H9 (cell line): ENCODE data around the gene SF1. TPM values are rescaled to one million over a fixed set of nuclear protein-coding genes. Genes with fewer than 3 reads are reported as not detected.

Source experiments
- DNase-seq: peaks from one replicate; pipeline ENCODE4 v3.0.0-alpha.2; 2017
- H2AFZ ChIP-seq: one replicate; pipeline ENCODE4 v1.6.1; 2013; ENCODE audit warnings: mild to moderate bottlenecking, low read length, control low read depth, moderate library complexity
- H2AK5ac ChIP-seq: 2 replicates; pipeline ENCODE4 v1.6.1; 2013; ENCODE audit warnings: low read length, control low read depth, mixed read lengths; ENCODE audit not compliant: insufficient read length
- H2BK120ac ChIP-seq: one replicate; pipeline ENCODE4 v1.6.1; 2013; ENCODE audit warnings: low read depth, mild to moderate bottlenecking, low read length, control low read depth, inconsistent platforms; ENCODE audit not compliant: poor library complexity, severe bottlenecking
- H2BK12ac ChIP-seq: 2 replicates; pipeline ENCODE4 v1.6.1; 2013; ENCODE audit warnings: low read length, control low read depth, mixed read lengths, low read depth; ENCODE audit not compliant: insufficient read length
- H2BK15ac ChIP-seq: 2 replicates; pipeline ENCODE4 v1.6.1; 2013; ENCODE audit warnings: low read depth, low read length, control low read depth
- H2BK20ac ChIP-seq: one replicate; pipeline ENCODE4 v1.6.1; 2013; ENCODE audit warnings: low read depth, mild to moderate bottlenecking, low read length, control low read depth, inconsistent platforms; ENCODE audit not compliant: poor library complexity, severe bottlenecking
- H2BK5ac ChIP-seq: 2 replicates; pipeline ENCODE4 v1.6.1; 2013; ENCODE audit warnings: low read length, control low read depth, mixed read lengths; ENCODE audit not compliant: insufficient read length
- H3K14ac ChIP-seq: 2 replicates; pipeline ENCODE4 v1.6.1; 2013; ENCODE audit warnings: low read length, control low read depth; ENCODE audit not compliant: insufficient read depth
- H3K18ac ChIP-seq: 2 replicates; pipeline ENCODE4 v1.6.1; 2013; ENCODE audit warnings: low read depth, mild to moderate bottlenecking, mixed read lengths, low read length, control low read depth; ENCODE audit not compliant: insufficient read length
- H3K23ac ChIP-seq: 2 replicates; pipeline ENCODE4 v1.6.1; 2013; ENCODE audit warnings: low read length, control low read depth, mixed read lengths, low read depth; ENCODE audit not compliant: insufficient read length
- H3K23me2 ChIP-seq: 2 replicates; pipeline ENCODE4 v1.6.1; 2013; ENCODE audit warnings: low read depth, mild to moderate bottlenecking, mixed read lengths, low read length, control low read depth; ENCODE audit not compliant: insufficient read length, poor library complexity, severe bottlenecking
- H3K27ac ChIP-seq: 2 replicates; pipeline ENCODE4 v1.5.1; 2013; ENCODE audit warnings: low read length, control low read depth, mixed read lengths, low read depth; ENCODE audit not compliant: insufficient read length
- H3K27me3 ChIP-seq: 2 replicates; pipeline ENCODE4 v1.6.1; 2013; ENCODE audit warnings: low read length, control low read depth, inconsistent platforms; ENCODE audit not compliant: insufficient read depth
- H3K4ac ChIP-seq: 2 replicates; pipeline ENCODE4 v1.6.1; 2013; ENCODE audit warnings: low read depth, mild to moderate bottlenecking, control low read depth, inconsistent platforms, low read length, moderate library complexity
- H3K4me1 ChIP-seq: 2 replicates; pipeline ENCODE4 v1.6.1; 2013; ENCODE audit warnings: low read length, control low read depth, inconsistent platforms; ENCODE audit not compliant: insufficient read depth
- H3K4me2 ChIP-seq: 2 replicates; pipeline ENCODE4 v1.6.1; 2013; ENCODE audit warnings: low read length, control low read depth, mixed read lengths; ENCODE audit not compliant: insufficient read length, insufficient read depth
- H3K56ac ChIP-seq: 2 replicates; pipeline ENCODE4 v1.6.1; 2013; ENCODE audit warnings: low read depth, mild to moderate bottlenecking, mixed read lengths, low read length, control low read depth; ENCODE audit not compliant: insufficient read length
- H3K79me1 ChIP-seq: 2 replicates; pipeline ENCODE4 v1.6.1; 2013; ENCODE audit warnings: low read depth, mild to moderate bottlenecking, moderate library complexity, low read length, control low read depth, inconsistent platforms; ENCODE audit not compliant: insufficient read depth, poor library complexity, severe bottlenecking
- H3K79me2 ChIP-seq: 2 replicates; pipeline ENCODE4 v1.6.1; 2013; ENCODE audit warnings: low read length, control low read depth, inconsistent platforms; ENCODE audit not compliant: insufficient read depth
- H3K9ac ChIP-seq: 2 replicates; pipeline ENCODE4 v1.6.1; 2013; ENCODE audit warnings: low read length, control low read depth, mixed read lengths; ENCODE audit not compliant: insufficient read length; ENCODE audit errors: extremely low read depth
- H3K9me3 ChIP-seq: one replicate; pipeline ENCODE4 v1.6.1; 2013; ENCODE audit warnings: low read depth, low read length, inconsistent platforms; ENCODE audit not compliant: control insufficient read depth
- H3T11ph ChIP-seq: one replicate; pipeline ENCODE4 v1.6.1; 2013; ENCODE audit warnings: mild to moderate bottlenecking, low read length, control low read depth, inconsistent platforms
- H4K20me1 ChIP-seq: one replicate; pipeline ENCODE4 v1.6.1; 2013; ENCODE audit not compliant: control insufficient read depth, insufficient read length, insufficient read depth
- H4K5ac ChIP-seq: 2 replicates; pipeline ENCODE4 v1.6.1; 2013; ENCODE audit warnings: low read depth, mild to moderate bottlenecking, mixed read lengths, low read length, control low read depth; ENCODE audit not compliant: insufficient read length
- H4K8ac ChIP-seq: replicated peaks from 2 replicates; pipeline ENCODE4 v1.6.1; 2013; ENCODE audit warnings: low read length, control low read depth, mixed read lengths, low read depth; ENCODE audit not compliant: insufficient read length
- H4K91ac ChIP-seq: 2 replicates; pipeline ENCODE4 v1.6.1; 2013; ENCODE audit warnings: low read depth, mild to moderate bottlenecking, moderate library complexity, mixed read lengths, low read length, control low read depth; ENCODE audit not compliant: insufficient read length
- H3K27ac Mint-ChIP-seq, 3 experiments: 2 replicates in 2 of 3; 3 replicates in 1 of 3; pipeline ENCODE4 v1.8.0; 2020 to 2021; ENCODE audit warnings: mixed read lengths in 3 of 3, mild to moderate bottlenecking in 1 of 3, moderate library complexity in 1 of 3
- H3K27me3 Mint-ChIP-seq: 2 replicates; pipeline ENCODE4 v1.8.0; 2021; ENCODE audit warnings: low read depth, mild to moderate bottlenecking, moderate library complexity, mixed read lengths
- H3K36me3 Mint-ChIP-seq, 3 experiments: 2 replicates in 2 of 3; 3 replicates in 1 of 3; pipeline ENCODE4 v1.8.0; 2020 to 2021; ENCODE audit warnings: low read depth in 3 of 3, mixed read lengths in 3 of 3; ENCODE audit not compliant: insufficient read depth in 1 of 3
- H3K4me1 Mint-ChIP-seq, 2 experiments: 2 replicates each; pipeline ENCODE4 v1.8.0; 2020; ENCODE audit warnings: mixed read lengths in 2 of 2
- H3K4me3 Mint-ChIP-seq, 2 experiments: 2 replicates in 1 of 2; 3 replicates in 1 of 2; pipeline ENCODE4 v1.8.0; 2020 to 2021; ENCODE audit warnings: mild to moderate bottlenecking in 2 of 2, mixed read lengths in 2 of 2, moderate library complexity in 1 of 2
- H3K9me3 Mint-ChIP-seq, 2 experiments: 2 replicates in 1 of 2; 3 replicates in 1 of 2; pipeline ENCODE4 v1.8.0; 2020; ENCODE audit warnings: mild to moderate bottlenecking in 2 of 2, mixed read lengths in 2 of 2, moderate library complexity in 1 of 2
- WGBS: extraction: QIAGEN DNeasy Blood & Tissue Kit; methylation state at CpG from one replicate; pipeline ENCODE4 v1.1.7; 2013; ENCODE audit warnings: missing lambda C conversion rate, low lambda C conversion rate, mixed read lengths; ENCODE audit not compliant: insufficient read length; ENCODE audit errors: extremely low coverage; 5-methylcytosine and 5-hydroxymethylcytosine counted together
- total RNA-seq: library from RNA; stranded (reverse); gene quantifications from 2 replicates; pipeline ENCODE4 v1.2.1, GENCODE V29; 2021
- TF ChIP-seq, protein P1 (sequence below): fragments of 200-600 bp; sonication (generic); conservative IDR thresholded peaks from 3 replicates; pipeline ENCODE4 v1.8.0; 2021; ENCODE audit warnings: antibody characterized with exemption, mild to moderate bottlenecking

The SF1 gene
- total RNA-seq, 1 experiment from 2014 or later = 528 TPM

- no peak overlapping the region for H3K56ac ChIP-seq
- TF ChIP-seq, protein P1, sequence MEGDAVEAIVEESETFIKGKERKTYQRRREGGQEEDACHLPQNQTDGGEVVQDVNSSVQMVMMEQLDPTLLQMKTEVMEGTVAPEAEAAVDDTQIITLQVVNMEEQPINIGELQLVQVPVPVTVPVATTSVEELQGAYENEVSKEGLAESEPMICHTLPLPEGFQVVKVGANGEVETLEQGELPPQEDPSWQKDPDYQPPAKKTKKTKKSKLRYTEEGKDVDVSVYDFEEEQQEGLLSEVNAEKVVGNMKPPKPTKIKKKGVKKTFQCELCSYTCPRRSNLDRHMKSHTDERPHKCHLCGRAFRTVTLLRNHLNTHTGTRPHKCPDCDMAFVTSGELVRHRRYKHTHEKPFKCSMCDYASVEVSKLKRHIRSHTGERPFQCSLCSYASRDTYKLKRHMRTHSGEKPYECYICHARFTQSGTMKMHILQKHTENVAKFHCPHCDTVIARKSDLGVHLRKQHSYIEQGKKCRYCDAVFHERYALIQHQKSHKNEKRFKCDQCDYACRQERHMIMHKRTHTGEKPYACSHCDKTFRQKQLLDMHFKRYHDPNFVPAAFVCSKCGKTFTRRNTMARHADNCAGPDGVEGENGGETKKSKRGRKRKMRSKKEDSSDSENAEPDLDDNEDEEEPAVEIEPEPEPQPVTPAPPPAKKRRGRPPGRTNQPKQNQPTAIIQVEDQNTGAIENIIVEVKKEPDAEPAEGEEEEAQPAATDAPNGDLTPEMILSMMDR = no peak
- H3K27ac Mint-ChIP-seq = no peak overlapping the region
- H2BK12ac ChIP-seq = no peak overlapping the region
- H3K4me3 Mint-ChIP-seq = no peak overlapping the region; a peak in 1 of 5 replicates
- no peak overlapping the region for H4K8ac ChIP-seq
- no peak overlapping the region for H3K23ac ChIP-seq
- no peak overlapping the region for H3T11ph ChIP-seq
- no peaks in the 10 kb centered on the region for H3K4me1 ChIP-seq
- no peaks in the 10 kb centered on the region for H3K9me3 Mint-ChIP-seq
- H2BK20ac ChIP-seq = no peak overlapping the region
- no peak overlapping the region for H2BK5ac ChIP-seq
- no peaks in the 10 kb centered on the region for H3K23me2 ChIP-seq
- H3K18ac ChIP-seq = no peak overlapping the region
- no peak overlapping the region for H2BK15ac ChIP-seq
- no peak overlapping the region for H2BK120ac ChIP-seq
- H4K91ac ChIP-seq = no peak overlapping the region
- H3K14ac ChIP-seq = no peak overlapping the region
- H3K9me3 ChIP-seq = no peaks in the 10 kb centered on the region
- H2AFZ ChIP-seq = no peak overlapping the region
- peaks cover 10 to 25% of the 10 kb centered on the region in 2 experiments for H3K4me1 Mint-ChIP-seq
- H3K4ac ChIP-seq = no peak overlapping the region
- H4K20me1 ChIP-seq = no peaks in the 10 kb centered on the region
- H3K27me3 Mint-ChIP-seq = peaks cover 2% of the 10 kb centered on the region
- H3K36me3 Mint-ChIP-seq = peaks cover 0 to 14% (median 0%) of the 10 kb centered on the region in 3 experiments; a peak in 2 of 7 replicates
- H3K9ac ChIP-seq = no peak overlapping the region
- no peaks in the 10 kb centered on the region for H3K79me2 ChIP-seq
- H3K79me1 ChIP-seq = no peaks in the 10 kb centered on the region
- no peak overlapping the region for H3K4me2 ChIP-seq
- H2AK5ac ChIP-seq = no peak overlapping the region
- no peak overlapping the region for H4K5ac ChIP-seq
- DNase-seq = no peak
- WGBS = no CpG with 5 or more reads among the region's 7 CpGs
- H3K27me3 ChIP-seq = no peaks in the 10 kb centered on the region
- H3K27ac ChIP-seq = no peak overlapping the region
These were observed 25.3 kb downstream of the SF1 start for GRCh38 chr11:64753019-64753379.
